HG02759 (cell line): ENCODE data around the gene PLXNA2.

Experiments used
- ATAC-seq: cut with Tn5 transposase; IDR thresholded peaks from one replicate; pipeline ENCODE4 v1.9.1; 2021; ENCODE audit warnings: mild to moderate bottlenecking, moderate library complexity; ENCODE audit not compliant: unreplicated experiment

The PLXNA2 gene

DNA sequence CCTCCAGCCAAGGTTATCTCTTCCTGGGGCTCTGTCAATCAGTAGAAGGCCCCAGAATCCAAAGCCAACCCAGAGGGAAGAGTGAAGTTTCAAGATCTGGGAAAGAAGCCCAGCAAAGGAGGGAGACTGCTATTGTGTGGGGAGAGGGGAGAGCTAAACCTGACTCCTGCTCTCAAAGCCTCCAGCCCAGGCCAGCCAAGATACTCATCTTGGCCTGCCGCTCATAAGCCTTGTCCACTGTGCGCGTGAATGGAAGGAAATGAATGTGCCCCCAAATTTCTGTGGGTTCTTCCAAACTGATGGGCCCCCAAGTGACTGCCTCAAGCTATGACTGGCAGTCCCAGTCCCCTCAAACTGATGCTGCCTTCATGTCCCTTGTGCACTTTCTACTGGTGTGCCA lies 2.0 kb downstream of the PLXNA2 start:
- ATAC-seq: no peak

DNA sequence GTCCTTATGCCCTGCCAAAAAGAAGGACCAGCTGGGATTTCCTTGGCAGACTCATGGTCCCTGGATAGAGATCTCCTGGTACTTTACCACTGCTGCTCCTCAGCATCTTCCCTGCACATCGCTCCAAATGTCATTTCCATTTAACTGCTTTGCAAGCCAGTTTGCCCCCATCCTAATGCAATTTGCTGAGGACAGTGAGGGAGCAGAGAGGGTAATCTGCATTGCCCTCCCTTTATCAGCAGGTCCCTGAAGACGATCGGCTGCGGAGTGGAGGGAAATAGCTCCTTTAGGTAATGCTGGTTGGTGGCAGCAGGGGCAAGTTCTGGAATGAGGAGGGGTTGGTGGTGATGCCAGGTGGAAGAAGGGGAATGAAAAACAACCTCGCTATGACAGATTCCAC lies 2.7 kb downstream of the PLXNA2 start:
- ATAC-seq: no peak

DNA sequence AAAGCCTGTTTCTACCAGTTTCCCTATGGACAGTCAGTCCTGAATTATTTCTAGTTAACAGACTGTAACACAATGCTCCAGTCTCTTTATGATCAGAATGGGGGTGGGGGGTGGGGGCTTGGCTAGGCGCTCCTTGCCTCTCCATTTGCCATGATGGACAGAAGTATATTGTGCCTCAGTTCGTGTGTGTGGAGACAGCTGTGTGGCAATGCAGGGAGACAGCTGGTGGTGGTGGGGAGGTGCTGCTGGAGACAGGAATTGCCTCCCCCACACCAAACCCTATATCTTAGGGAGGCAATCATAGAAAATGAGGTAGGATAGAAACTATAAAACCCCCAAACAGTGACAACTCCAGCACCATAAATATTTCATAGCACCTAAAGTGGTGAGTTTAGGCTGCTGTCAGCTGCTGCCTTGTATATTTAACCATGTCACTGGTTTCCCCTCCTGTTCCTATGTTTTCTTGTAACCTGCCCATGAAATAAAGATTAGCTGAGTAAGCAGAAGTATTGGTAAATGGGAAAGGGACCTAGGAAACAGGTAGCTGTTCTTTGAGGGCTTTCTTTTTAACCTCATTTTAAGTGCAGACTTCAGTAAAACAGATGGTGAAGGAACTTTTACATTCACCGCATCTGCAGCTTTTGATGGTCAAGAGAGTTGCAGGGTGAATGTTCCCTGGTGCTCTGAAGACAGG lies 3.4 kb downstream of the PLXNA2 start:
- no peak for ATAC-seq

DNA sequence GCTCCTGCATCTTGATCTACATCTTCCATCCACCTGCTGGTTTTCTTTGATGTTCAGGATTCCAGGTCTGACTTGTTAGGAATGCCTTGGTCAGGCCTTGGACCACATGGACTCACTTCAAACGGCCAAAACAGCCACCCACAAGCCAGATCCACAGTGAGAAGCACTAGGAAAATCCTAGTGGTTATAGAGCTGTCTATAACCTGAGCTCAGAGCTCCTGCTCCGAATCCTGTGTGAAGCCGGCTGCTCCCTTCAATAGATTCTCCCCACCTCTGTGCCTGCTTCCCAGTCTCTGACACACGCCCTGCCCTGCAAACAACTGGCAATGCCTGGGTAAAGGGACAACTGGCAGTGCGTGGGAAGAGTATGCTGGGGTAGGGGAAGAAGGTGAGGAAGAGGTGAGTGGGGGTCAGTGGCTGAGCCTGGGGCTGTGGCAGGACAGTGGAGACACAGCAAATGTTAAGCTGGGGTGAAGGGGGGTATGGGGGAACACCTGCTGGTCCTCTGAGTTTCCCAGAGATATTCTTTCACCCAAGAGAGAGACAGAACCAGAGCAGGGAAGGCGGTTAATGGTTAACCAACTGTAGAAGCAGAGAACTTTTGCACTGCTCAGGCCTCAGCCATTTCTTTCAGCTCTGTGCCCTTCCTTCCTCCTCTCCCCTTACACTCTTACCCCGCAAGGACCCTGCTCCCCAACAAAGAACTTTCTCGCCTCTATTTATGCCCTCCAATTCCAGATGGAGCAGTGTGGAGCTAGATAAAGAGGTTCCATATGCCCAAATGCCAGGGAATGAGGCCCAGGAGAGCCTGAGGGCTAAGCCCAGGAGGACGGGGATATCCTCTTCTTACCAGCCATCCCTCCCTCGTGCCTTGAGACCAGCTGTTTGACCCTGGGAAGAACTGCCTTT lies 4.5 kb downstream of the PLXNA2 start:
- ATAC-seq: no peak

DNA sequence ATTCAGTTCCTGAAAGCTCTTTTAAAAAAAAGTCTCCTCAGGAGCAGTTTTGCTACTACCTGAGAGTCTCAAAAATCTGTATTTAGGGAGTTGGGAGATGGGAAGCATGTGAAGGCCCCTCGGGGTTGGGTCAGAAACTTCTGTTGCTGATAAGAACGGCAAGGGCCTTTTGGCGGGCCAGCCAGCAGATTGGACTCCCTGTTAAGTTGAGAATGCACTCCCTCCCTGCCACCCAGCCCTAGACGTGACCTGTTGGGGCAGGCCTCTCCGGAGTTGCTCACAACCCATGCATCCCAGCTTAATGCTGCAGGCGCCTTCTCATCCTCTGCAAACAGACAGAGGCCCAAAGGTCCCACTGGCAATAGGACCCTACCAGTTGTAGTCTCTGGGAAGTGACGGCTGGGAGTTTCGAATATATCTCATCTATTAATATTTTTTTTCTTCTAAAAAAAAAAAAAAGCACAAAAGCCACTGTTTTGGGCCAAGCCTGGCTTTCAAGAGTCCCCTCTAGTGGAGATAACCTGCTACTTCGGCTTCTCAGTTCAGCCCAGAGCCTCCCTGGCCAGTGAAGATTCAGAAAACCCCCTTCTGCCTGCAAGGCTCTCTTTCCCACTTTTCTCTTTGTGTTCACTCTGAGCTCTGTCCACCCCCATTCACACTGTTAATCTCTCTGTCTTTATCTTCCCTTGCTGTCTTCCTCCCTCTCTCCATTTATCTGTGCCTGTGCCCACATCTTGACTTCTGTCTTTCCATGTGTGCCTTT lies 5.3 kb downstream of the PLXNA2 start:
- no peak for ATAC-seq

DNA sequence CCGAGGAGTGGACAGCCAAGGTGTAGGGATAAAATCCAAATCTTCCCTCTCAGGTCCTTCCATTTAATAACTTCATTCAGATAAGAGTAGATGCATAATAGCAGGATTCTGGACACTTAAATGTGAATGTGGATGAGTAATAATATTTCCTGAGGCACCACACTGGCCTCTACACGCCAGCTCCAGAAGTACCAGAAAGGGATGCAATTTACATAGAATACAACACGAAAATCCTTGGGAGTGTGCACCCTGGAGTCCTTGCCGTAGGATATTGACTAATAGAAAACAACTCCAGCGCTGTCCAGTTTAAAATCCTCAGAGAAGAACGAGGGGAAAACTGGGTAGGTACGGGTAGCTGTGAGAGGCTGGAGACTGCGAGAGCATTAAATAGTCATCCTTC lies 6.9 kb downstream of the PLXNA2 start:
- ATAC-seq: no peak

DNA sequence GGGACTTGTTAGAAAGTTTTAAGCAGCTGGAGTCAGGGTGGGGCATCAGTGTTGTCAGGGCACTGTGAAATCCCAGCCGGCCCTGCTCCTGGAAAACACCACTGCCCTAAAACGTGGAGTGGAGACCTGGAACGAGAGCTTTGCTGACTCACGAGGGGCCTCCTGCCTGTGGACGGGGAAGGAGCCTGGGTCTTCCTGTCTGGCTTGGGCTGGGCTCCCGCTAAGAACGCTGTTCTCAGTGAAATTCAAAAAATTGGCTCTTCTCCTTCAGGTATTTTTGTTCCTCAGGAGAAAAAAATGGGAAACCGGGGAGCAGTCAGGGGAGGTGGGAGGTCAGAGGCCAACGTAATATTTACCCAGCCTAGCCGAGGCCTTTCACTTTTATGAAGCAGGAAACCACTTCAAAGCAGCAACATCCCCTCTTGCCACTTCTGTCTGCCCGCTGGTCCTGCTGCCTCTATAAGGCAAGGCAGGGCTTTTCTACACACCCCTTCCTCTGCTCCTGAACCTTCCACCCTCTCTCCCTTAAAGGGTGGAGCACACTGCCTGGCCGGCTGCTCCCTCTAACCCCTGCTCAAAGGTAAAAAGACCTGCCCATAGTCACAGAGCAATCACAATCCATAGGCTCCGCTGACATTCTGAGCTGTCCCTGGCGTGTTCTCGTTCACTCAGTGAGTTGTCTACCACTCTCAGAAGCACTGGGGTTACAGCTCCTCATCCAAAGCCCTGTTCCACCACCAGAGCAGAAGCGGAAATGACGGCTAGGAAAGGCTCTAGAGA lies 8.0 kb downstream of the PLXNA2 start:
- ATAC-seq: no peak

DNA sequence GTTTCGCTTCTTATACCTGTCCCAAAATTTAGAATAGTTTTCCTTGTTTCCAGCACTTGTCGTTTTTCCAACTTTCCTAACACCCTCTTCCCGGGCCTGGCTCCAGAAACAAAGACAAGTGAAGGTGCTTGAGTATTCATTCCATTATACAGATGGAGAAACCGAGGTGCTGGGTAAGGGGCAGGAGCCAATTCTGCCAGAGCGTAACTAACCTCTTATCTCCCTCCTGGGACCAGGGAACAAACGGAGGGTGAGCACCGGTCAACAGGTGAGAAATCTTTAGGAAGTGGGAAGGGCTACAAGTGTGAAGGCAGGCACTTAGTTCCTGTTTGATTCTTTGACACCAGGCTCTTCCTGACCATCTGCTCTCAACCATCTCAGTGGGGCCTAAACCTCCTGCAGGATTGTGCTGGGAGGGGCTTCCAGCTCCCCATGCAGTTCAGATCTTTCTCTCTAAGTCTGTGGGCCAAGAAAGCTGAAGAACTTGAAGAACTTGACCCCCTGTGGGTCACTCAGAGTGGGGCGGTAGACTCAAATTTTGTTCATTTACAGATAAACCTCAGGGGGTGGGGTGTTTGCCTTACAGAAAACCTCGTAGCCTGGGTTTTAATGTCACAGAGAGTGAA lies 8.7 kb downstream of the PLXNA2 start:
- no peak for ATAC-seq

DNA sequence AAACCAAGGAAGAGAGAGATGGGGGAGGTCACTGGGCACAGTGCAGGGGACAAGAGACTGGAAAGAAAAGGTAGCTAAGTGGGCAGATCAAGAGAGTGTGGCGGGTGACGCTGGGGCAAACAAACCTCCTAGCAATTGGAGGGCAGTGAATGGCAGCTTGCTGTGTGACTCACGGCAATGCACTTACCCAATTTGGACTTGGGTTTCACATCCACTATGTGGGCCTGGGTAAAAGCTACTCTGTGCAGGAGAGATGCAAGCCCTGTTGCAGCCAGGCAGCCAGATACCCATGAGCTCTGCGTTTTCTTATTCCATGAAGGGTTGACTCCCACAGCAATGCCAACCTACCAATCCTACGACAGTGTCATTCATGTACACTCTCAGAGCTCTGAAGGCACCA lies 9.5 kb downstream of the PLXNA2 start:
- ATAC-seq: no peak

DNA sequence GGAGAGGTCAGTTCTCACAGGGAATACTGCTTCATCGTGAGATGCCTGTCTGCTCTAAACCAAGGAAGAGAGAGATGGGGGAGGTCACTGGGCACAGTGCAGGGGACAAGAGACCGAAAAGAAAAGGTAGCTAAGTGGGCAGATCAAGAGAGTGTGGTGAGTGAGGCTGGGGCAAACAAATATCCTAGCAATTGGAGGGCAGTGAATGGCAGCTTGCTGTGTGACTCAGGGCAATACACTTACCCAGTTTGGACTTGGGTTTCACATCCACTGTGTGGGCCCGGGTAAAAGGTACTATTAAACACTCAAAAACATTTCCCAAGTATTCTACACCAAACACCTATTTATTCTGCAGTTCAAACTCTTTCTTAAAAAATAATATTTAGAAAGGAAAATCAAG lies 10.2 kb downstream of the PLXNA2 start:
- no peak for ATAC-seq

DNA sequence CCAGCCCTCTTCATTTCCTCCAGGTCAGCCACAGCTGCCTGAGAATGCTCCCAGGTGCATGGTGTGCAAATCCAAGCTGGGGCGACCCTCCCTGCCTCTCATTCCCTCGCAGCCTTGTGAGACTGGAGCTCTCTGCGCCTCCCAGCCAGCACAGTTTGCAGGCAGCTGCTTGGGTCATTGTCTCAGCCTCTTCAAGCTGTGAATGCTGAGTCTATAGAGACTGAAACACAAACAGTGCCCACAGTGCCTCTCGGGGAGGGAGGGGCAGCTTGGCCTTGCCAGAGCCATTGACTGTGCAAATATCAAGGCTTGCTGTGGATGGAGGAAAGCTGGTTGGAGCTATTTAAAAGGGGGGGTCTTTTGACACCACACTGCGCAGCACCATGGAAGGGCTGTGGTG lies 10.6 kb downstream of the PLXNA2 start:
- ATAC-seq: no peak

DNA sequence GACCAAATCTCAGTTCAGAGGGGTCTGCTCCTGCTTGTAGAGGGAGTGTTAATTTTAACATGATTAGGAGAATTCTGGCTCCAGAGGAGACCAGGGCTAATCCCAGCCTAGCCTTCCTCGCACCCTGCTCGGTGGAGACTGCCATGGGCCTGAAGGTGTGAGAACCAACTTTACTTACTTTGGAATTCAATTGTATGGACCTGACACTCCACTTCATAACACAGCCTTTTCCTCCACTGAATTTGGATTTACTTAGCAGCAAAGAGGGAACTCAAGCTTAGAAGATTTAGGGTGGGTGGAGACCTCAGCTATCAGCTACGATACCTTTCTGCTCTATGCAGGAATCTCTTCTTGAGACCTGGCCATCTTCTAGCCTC lies 11.5 kb downstream of the PLXNA2 start:
- ATAC-seq: no peak

DNA sequence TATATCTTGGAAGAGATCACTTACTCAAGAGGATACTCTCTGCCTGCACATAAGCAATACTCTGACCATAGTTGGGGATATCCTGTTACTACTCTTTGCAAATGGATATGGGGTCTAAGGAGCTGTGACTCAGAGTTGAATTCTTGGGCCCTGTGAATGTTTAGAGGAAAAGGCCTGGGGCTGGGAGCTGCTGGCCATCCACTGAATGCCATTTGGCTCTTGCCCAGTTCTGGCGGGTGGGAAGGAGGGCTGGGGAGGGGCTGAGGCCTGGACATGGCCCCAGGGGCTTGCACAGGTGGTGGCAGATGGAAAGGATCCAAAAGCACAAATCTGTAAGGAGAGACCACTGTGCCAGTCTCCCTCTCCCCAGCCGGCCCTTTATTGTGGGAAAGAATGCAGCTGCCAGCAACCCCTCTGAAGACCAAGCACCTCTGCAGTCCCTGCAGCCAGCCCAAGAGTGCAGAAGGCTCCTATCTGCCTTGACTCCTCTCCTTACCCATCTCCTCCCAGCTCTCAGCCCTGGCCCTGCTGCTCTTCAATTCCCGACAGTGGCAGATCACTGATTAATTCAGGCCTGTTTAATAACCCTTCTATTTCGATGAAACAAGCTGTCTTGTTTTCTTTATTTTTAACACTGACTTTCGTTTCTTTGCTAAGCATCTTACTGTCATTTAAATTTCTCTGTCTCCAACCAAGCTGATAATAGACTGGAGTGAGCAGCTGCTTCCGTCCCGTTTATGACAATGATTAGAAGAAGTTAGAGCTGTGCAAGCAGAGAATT lies 12.1 kb downstream of the PLXNA2 start:
- no peak for ATAC-seq

DNA sequence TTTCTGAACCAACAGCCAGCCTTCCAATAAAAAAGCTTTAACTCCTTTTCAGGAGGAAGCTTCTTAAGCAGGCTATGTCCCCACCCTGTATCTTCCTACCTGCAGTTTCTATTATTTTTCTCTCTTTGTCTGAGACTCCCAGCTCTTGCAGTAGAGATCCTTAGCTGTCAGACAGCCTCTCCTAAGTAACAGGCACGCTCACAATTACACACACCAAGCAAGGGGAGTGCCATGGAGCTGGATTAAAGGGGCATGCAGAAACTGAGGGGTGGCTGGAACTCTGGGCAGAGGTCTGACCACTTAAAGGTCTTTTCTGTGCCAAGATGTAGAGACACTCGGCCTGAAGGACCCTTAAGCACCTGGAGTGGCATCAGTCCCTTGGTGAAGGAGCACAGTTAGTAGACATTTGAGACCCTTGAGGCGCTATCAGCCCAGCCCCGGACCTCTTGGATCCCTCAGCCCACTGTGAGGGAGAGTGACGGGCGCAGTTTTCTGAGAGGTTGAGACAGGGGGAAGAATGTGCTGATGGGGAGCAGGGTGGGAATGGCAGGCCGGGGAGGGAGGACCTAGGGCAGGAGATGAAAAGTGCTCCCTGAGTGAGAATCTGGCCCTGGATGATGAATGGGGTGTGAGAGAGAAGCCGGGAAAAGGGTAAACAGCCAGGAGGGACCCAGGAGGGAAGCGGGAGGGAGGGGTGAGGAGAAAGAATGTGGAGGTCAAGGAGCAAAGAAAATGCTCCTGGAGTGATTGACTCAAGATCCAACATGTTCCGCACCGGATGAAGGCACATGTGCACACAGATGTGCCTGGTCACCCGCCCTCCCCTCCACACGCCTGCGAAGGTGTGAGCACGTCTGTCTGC lies 13.3 kb downstream of the PLXNA2 start:
- no peak for ATAC-seq

DNA sequence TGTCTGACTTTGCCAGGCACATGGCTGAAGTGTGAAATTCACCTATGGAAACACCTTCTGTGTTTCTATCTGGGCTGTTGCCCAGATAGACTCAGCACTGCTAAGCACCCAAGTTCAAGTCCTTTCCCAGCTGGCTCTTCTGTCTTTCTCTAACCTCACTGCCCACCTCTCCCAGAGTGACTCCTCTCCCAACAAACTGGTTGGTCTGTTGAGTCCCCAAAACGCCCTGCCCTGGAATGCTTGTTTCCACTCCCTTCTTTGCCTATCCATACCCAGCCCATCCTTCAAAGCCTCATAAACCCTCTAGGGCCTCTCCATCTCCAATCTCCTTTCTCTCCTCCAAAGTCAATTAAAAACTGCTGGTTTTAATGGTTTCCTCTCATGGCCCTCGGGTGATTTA lies 15.6 kb downstream of the PLXNA2 start:
- no peak for ATAC-seq

DNA sequence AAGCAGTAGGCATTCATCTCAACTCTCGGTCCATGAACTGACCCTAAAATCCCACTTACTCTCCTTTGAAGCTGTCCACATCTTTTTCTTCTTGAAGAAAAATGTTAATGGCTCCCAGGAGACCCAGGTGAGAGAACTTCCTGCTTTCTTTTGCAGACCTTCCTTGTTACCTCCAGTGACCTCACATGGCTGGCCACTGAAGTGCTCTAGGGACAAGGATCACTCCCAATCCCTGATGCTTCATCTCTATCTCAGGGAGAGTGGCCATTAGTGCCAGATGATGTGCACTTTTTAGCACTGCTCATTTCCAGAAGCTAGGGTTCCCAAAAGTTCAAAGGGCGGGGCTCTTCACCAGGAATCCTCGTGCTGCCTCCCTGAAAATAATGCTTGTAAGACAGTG lies 16.2 kb downstream of the PLXNA2 start:
- ATAC-seq: no peak

DNA sequence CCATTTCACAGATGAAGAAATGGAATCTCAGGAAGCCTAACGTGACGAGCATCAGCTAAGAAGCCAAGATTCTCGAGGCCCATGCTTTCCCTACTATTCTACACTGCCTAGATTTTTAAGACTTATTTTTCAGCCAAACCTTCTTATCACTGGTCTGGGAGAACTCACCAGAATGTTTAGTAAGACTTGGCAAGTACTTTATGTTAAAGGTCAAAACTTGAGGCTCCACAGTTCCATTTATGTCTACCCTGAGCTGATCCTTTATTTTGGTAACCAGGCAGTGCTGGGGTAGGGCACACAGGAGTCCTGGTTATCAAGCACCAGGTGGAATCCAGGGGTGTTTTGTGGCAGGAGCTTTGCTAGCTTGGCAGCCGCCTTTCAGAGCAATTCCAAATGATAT lies 16.8 kb downstream of the PLXNA2 start:
- no peak for ATAC-seq

DNA sequence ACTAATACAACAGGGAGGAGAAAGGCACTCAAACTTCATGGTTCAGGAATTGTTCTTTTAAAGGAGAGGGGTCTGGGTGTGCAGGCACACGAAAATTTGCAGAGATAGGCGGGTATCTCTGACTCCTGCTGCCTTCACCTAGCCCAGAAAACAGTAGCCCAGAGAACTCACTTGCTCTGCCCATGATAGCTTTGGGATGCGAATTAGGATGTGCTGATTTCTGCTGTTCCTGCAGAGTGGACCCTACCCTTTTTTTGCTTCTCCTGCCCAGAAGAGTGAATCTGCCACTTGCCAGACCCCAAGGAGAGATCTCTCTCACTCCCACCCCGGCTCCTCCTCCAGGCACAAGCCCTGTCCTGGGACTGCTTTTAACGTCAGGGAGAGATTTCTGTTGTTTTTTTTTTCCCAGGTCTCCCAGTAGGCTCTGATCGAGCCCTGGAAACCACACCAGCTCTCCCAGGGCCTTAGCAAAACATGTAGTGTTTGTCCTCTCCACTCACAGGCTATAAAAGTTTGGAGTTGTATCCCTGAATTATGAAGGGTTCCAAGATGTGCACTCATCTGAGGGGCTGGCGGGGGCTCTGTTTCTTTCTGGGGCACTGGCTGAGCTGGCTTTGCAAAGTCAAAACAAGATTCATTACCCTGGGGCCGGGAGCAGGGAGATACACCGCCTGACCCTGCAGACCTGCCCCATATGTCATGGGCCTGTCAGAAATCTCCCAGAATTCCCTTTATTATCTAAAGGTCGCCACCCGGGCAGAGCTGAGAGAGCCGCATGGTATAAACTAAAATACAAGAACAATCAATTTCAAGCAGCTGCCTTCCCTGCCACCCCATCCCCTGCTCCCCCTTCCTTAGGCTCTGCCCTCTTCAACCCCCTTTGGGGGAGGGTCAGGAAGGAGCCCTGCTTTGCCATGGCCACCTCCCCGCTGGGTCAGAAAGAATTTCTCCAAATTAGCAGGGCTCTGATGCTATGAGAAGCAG lies 17.9 kb downstream of the PLXNA2 start:
- no peak for ATAC-seq
